Esophagus squamous epithelium (tissue), 5 donors: ENCODE measurements around the gene COX7A2L. TPM values are rescaled to one million over a fixed set of nuclear protein-coding genes. Genes with fewer than 3 reads are reported as not detected.
"Not testable (repeated sequence)": the region's sequence is repeated elsewhere in the genome, so short reads cannot be mapped to it uniquely, and the experiment has no call there.

ENCODE experiments used
- DNase-seq: peaks from one replicate; lab custom pipeline; 2025; lab: John Stamatoyannopoulos, UW
- H3K27ac ChIP-seq, 4 donors: fragments of 200-600 bp; sonication (generic); one replicate each; pipeline ENCODE4 v1.5.1; 2016 to 2019; ENCODE audit warnings: mild to moderate bottlenecking in 1 of 4
- H3K27me3 ChIP-seq, 4 donors: fragments of 200-600 bp; sonication (generic); 1 replicate in 3 of 4; 2 replicates in 1 of 4; pipeline versions ENCODE4 v1.5.1 to v1.6.0; 2017 to 2021; ENCODE audit warnings: antibody characterized with exemption in 1 of 4
- H3K36me3 ChIP-seq, 3 donors: fragments of 200-600 bp; sonication (generic); one replicate each; pipeline ENCODE4 v1.5.1; 2016 to 2019
- H3K4me1 ChIP-seq, 3 donors: fragments of 200-600 bp; sonication (generic); one replicate each; pipeline ENCODE4 v1.5.1; 2017 to 2019
- H3K4me3 ChIP-seq, 4 donors: fragments of 200-600 bp; sonication (generic); 1 replicate in 3 of 4; 2 replicates in 1 of 4; pipeline ENCODE4 v1.5.1; 2016 to 2019; ENCODE audit warnings: mild to moderate bottlenecking in 2 of 4, moderate library complexity in 1 of 4
- H3K9me3 ChIP-seq, 3 donors: fragments of 200-600 bp; sonication (generic); one replicate each; pipeline ENCODE4 v1.5.1; 2016 to 2019
- POLR2A ChIP-seq, 4 donors: fragments of 450-650 bp; IDR thresholded peaks; one replicate each; pipeline ENCODE4 v1.6.1; 2017; ENCODE audit warnings: antibody characterized with exemption in 4 of 4, mild to moderate bottlenecking in 4 of 4, moderate library complexity in 3 of 4
- WGBS, 2 donors: methylation state at CpG; one replicate each; pipeline ENCODE4 v1.1.5; 2018; 5-methylcytosine and 5-hydroxymethylcytosine counted together
- intact Hi-C: fragments of 100-400 bp; cut with DNase I; formaldehyde crosslinking; loops from one replicate; pipeline ENCODE4 v1.15.0; 2022
- total RNA-seq, 4 donors: library from RNA; depleted of rRNA; stranded (reverse); fragments of >200 nt; gene quantifications; one replicate each; pipeline ENCODE4 v1.1.0, GENCODE V29; 2016
- TF ChIP-seq, protein P1 (sequence below), 6 experiments: fragments of 450-650 bp in 4 of 6; fragments of 200-600 bp in 2 of 6; sonication (generic) in 2 of 6; IDR thresholded peaks; one replicate each; pipeline ENCODE4 v1.5.1; 2016 to 2019; ENCODE audit warnings: antibody characterized with exemption in 6 of 6, mild to moderate bottlenecking in 4 of 6, moderate library complexity in 4 of 6
- donor health status: DM: yes; HTN: yes; CAD: no.

Gene COX7A2L, protein sequence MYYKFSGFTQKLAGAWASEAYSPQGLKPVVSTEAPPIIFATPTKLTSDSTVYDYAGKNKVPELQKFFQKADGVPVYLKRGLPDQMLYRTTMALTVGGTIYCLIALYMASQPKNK
- 100 to 1,000 TPM in 2 of 4 donors, 10 to 100 TPM in 2; 51.3 to 152 (median 104) TPM for total RNA-seq

DNA sequence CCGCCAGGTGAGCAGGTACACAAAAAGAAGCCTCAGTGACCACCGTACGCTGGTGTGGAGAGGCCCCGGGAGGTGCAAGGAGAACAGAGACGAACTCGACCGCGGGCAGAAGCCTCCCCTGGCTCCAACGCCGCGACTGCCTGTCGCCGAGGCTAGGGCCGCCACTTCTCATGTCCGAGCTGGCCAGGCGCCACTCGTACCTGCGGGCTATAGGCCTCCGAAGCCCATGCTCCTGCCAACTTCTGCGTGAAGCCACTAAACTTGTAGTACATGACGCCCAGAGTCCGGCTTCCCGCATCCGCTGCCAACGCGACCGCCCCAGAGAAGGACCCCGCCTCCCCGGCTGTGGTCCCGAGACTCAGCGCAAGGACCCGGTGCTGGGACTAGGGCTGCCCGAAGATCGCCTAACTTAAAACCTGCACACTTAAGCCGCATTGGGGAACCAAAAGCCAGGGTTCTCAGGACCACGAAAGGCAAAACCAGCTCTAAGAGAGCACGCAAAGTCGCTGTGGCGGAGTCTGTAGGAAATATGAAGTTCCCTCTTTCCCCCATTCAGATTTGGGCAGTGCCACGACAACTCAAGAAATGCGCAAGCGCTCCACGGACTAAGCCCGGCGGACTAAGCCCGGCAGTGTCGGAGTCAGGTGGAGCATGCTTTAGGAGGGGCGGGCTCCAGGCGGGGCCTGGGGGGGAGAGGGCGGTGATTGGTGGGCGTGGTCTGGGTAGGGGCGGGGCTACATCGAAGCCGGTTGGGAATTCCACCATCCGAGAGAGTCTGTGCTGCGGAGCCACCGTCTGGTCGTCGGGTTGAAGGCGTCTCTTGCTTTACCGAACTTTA lies at the start of gene COX7A2L:
TSS of gene COX7A2L (minus strand) at position 328 of the 838 bp plus-strand sequence. CDS start at position 272, 56 bp downstream.
- Histone ChIP-seq H3K36me3 (peaks cover 0 to 6% (median 0%) of the 10 kb centered on the region in 3 donors), H3K27me3 (no peaks in the 10 kb centered on the region), H3K4me3 (peak within 1 kb of the TSS; percentile 93 to 98 (median 94)), H3K4me1 (peaks cover 14 to 44% (median 30%) of the 10 kb centered on the region in 3 donors), H3K9me3 (no peaks in the 10 kb centered on the region), H3K27ac (peak within 1 kb of the TSS; percentile 90 to 97 (median 96))
- 0 to 1% methylated on average over 26 to 29 of the region's 61 CpGs for WGBS, 2 donors
- TF ChIP-seq POLR2A (IDR thresholded peaks at IDR 0.05): peak in 3 of 4 donors; percentile 38 to 80 (median 68)
- TF ChIP-seq, protein P1, sequence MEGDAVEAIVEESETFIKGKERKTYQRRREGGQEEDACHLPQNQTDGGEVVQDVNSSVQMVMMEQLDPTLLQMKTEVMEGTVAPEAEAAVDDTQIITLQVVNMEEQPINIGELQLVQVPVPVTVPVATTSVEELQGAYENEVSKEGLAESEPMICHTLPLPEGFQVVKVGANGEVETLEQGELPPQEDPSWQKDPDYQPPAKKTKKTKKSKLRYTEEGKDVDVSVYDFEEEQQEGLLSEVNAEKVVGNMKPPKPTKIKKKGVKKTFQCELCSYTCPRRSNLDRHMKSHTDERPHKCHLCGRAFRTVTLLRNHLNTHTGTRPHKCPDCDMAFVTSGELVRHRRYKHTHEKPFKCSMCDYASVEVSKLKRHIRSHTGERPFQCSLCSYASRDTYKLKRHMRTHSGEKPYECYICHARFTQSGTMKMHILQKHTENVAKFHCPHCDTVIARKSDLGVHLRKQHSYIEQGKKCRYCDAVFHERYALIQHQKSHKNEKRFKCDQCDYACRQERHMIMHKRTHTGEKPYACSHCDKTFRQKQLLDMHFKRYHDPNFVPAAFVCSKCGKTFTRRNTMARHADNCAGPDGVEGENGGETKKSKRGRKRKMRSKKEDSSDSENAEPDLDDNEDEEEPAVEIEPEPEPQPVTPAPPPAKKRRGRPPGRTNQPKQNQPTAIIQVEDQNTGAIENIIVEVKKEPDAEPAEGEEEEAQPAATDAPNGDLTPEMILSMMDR (IDR thresholded peaks at IDR 0.05): peak in 4 of 6 experiments; percentile 2 to 21 (median 13)
- intact Hi-C loops: loop anchor here (10.0 kb wide), 1 partner anchor 266 kb away; no protein-coding TSS in a partner anchor
- DNase-seq: peak; percentile 75

DNA sequence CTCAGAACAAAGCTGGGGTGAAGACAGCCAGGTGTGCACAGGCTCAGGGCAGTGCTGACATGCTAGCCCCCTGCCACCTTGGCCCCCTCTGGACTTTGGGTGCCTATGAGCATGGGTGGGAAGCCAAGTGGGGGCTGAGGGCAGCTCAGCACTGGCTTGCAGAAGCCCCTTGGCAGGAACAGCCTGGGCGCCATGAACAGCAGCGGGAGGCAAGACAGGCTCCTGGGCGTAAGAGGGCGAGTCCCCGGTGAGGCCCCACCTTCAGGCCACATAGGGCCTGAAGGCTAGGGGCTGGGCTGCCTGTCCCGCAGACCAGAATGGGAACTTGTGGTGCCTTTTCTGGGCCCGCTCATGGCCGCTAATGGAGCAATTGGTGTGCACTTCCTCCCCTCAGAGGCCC lies 47.0 kb upstream of the COX7A2L start:
- TF ChIP-seq, protein P1 (IDR thresholded peaks at IDR 0.05): no peak
- TF ChIP-seq POLR2A (IDR thresholded peaks at IDR 0.05): no peak
- Histone ChIP-seq H3K4me1 (no peaks in the 10 kb centered on the region), H3K9me3 (no peaks in the 10 kb centered on the region), H3K4me3 (no peak overlapping the region), H3K27me3 (no peaks in the 10 kb centered on the region), H3K36me3 (no peaks in the 10 kb centered on the region), H3K27ac (no peak overlapping the region)
- WGBS, 2 donors: 92 to 96% methylated on average over 4 to 8 of the region's 8 CpGs
- no peak for DNase-seq
- intact Hi-C loops: no loop called here

DNA sequence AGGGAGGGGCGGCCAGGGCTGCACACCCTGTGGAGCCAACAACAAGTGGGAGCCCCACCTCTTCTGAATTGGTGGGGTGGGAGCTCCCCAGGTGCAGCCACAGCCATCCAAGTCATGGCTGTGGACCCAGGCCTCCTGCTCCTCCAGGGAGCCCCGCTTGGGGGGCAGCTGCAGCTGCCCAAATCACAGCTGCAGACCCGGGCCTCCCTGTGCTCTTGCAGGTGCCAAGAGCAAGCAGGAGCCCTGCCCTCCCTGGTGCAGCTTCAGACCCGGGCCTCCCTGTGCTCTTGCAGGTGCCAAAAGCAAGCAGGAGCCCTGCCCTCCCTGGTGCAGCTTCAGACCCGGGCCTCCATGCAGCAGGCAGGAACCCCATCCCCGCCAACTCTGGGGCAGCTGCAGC lies 46.5 kb upstream of the COX7A2L start:
- no peaks in the 10 kb centered on the region for H3K27me3 ChIP-seq
- no peak overlapping the region for H3K27ac ChIP-seq
- no peak overlapping the region for H3K4me3 ChIP-seq
- WGBS, 2 donors: no CpG with 5 or more reads among the region's 6 CpGs
- no peaks in the 10 kb centered on the region for H3K9me3 ChIP-seq
- intact Hi-C loops: no loop called here
- no peaks in the 10 kb centered on the region for H3K4me1 ChIP-seq
- no peak for DNase-seq
- no peaks in the 10 kb centered on the region for H3K36me3 ChIP-seq
- TF ChIP-seq POLR2A (IDR thresholded peaks at IDR 0.05): no peak
- TF ChIP-seq, protein P1 (IDR thresholded peaks at IDR 0.05): no peak

DNA sequence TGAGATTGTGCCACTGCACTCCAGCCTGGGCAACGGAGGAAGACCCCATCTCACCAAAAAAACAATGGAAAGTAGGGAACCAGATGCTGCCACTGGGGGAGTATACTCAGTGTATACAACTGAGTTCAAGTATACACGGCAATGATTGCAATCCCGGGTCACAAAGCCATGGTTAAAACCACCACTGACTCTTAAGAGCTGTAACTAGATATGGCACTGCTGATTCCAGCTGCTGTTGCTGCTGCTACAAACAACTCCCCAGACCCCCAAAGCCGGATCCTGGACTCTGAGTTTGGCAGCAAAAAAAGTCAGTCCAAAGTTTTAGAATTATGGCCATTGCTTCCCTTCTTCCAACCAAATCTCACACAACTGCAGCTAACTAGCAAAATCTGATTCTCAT lies 43.7 kb upstream of the COX7A2L start:
- Histone ChIP-seq H3K27me3 (no peaks in the 10 kb centered on the region), H3K9me3 (no peaks in the 10 kb centered on the region), H3K27ac (no peak overlapping the region), H3K4me1 (no peaks in the 10 kb centered on the region), H3K36me3 (no peaks in the 10 kb centered on the region), H3K4me3 (no peak overlapping the region)
- DNase-seq: no peak
- 81 to 82% methylated on average over 4 of the region's 4 CpGs for WGBS, 2 donors
- TF ChIP-seq, protein P1 (IDR thresholded peaks at IDR 0.05): no peak
- TF ChIP-seq POLR2A (IDR thresholded peaks at IDR 0.05): no peak
- intact Hi-C loops: no loop called here

DNA sequence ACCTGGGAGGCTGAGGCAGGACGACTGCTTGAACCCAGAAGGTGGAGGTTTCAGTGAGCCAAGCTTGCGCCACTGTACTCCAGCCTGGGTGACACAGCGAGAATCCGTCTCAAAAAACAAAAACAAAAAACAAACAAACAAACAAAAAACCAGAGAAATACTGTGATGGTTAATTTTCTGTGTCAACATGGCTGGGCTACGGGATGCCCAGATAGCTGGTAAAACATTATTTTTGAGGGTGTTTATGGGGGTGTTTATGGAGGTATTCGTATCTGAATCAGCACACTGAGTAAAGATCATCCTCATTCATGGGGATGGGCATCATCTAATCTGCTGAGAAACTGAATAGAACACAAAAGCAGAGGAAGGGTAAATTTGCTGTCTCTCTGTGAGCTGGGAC lies 40.8 kb upstream of the COX7A2L start:
- intact Hi-C loops: no loop called here
- H3K9me3 ChIP-seq: no peaks in the 10 kb centered on the region
- H3K4me3 ChIP-seq: no peak overlapping the region
- H3K36me3 ChIP-seq: no peaks in the 10 kb centered on the region
- WGBS, 2 donors: 92 to 94% methylated on average over 6 of the region's 6 CpGs
- H3K27ac ChIP-seq: no peak overlapping the region
- DNase-seq: no peak
- H3K4me1 ChIP-seq: no peaks in the 10 kb centered on the region
- no peaks in the 10 kb centered on the region for H3K27me3 ChIP-seq
- no peak for TF ChIP-seq POLR2A (IDR thresholded peaks at IDR 0.05)
- TF ChIP-seq, protein P1 (IDR thresholded peaks at IDR 0.05): no peak

DNA sequence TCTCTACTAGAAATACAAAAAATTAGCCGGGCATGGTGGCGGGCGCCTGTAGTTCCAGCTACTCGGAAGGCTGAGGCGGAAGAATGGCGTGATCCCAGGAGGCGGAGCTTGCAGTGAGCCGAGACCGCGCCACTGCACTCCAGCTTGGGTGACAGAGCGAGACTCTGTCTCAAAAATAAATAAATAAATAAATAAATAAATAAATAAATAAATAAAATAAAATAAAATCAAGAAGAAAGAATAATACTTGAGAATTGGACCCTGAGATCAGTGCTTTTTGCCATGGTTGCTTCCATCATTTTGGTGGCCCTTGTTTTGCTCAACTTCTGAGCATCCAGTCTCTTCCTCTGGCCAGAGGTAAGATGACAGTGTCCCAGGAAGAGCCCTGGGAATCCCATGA lies 37.0 kb upstream of the COX7A2L start:
- WGBS, 2 donors: 93 to 94% methylated on average over 11 of the region's 11 CpGs
- H3K27me3 ChIP-seq, intact Hi-C loops, H3K9me3 ChIP-seq, DNase-seq, H3K36me3 ChIP-seq, H3K4me1 ChIP-seq, H3K27ac ChIP-seq, H3K4me3 ChIP-seq: not testable (repeated sequence)

DNA sequence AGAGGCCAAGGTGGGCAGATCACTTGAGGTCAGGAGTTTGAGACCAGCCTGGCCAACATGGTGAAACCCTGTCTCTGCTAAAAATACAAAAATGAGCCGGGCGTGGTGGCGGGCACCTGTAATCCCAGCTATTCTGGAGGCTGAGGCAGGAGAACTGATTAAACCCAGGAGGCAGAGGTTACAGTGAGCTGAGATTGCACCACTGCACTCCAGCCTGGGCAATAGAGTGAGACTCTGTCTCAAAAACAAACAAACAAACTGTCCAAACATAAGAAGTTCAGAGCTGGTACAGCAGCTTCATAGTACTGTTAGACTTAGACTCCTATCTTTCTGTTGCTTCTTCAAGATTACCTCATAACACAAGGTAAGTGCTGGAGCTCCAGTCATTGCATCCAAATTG lies 32.3 kb upstream of the COX7A2L start:
- WGBS, 2 donors: 90 to 97% methylated on average over 3 of the region's 3 CpGs
- H3K27me3 ChIP-seq, H3K4me1 ChIP-seq, H3K36me3 ChIP-seq, H3K4me3 ChIP-seq, DNase-seq, intact Hi-C loops, H3K9me3 ChIP-seq, H3K27ac ChIP-seq: not testable (repeated sequence)
